GM12875 (cell line): Measurements from ENCODE around the gene NT5DC1.

Experiments
- H3K4me3 ChIP-seq: one replicate; pipeline ENCODE4 v1.5.1; 2011; ENCODE audit warnings: low read depth, low read length, control low read depth
- TF ChIP-seq, protein P1 (sequence below): IDR thresholded peaks from 2 replicates; pipeline ENCODE4 v1.5.1; 2011; ENCODE audit warnings: low read depth, mild to moderate bottlenecking, control low read depth, inconsistent platforms, low read length, moderate library complexity, borderline replicate concordance; ENCODE audit not compliant: insufficient read depth

Gene NT5DC1

DNA sequence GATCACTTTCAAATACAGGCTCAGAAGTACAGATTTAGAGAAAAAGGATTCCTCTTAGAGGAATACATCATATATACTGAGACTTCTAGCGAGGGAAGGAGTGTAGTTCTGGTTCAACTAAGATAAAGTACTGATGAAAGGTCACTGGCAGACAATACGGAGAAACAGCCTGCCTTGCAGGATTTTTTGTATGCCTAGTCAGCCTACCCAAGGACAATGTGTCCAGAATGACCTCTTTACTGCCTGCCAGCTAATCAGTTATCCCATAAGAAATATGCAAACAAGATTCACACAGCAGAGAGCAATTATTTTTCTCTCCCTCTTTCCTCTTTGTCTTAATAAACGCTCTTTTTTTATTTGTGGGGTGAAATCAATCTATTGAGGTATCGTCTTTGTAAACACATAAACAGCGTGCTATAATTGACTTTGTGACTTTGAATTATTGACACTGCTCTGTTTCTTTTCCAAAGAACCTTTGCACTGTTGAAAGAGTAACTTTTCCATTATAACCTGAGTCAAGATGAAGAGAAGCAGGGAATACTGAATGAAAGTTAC lies 154.7 kb downstream of the NT5DC1 start:
- H3K4me3 ChIP-seq, result no peak overlapping the region
- TF ChIP-seq, protein P1, sequence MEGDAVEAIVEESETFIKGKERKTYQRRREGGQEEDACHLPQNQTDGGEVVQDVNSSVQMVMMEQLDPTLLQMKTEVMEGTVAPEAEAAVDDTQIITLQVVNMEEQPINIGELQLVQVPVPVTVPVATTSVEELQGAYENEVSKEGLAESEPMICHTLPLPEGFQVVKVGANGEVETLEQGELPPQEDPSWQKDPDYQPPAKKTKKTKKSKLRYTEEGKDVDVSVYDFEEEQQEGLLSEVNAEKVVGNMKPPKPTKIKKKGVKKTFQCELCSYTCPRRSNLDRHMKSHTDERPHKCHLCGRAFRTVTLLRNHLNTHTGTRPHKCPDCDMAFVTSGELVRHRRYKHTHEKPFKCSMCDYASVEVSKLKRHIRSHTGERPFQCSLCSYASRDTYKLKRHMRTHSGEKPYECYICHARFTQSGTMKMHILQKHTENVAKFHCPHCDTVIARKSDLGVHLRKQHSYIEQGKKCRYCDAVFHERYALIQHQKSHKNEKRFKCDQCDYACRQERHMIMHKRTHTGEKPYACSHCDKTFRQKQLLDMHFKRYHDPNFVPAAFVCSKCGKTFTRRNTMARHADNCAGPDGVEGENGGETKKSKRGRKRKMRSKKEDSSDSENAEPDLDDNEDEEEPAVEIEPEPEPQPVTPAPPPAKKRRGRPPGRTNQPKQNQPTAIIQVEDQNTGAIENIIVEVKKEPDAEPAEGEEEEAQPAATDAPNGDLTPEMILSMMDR, result no peak

DNA sequence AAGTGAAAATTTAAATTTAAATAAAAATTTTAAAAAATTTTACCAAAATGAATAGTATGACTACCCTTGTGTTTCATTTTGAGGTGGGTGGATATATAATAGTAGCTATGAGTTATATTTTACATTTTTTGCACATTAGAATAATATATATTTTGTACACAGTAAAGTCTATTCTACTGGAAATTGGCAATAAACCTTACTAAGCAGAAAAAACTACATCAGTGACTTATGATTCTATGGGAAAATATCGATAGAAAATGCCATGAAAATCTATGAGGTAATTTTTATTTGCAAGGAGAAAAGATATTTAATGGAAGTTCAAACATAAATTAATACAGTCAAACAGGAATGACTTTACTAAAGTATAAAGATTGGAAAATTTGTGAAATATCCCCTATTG lies 156.0 kb downstream of the NT5DC1 start:
- H3K4me3 ChIP-seq, result no peak overlapping the region

DNA sequence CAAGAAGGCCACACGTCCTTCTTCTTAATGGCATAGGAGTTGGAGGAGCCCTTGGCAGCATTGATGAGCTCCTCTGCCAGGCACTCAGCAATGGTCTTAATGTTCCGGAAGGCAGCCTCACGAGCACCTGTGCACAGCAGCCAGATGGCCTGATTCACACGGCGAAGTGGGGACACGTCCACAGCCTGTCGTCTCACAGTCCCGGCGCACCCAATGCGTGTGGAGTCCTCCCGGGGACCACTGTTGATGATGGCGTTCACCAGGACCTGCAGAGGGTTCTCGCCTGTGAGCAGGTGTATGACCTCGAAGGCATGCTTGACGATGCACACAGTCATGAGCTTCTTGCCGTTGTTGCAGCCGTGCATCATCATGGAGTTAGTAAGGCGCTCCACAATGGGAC lies 157.9 kb downstream of the NT5DC1 start:
- TF ChIP-seq, protein P1, result no peak
- H3K4me3 ChIP-seq, result no peak overlapping the region

More for the DNA sequence above, 156.0 kb downstream of the NT5DC1 start:
- TF ChIP-seq, protein P1, result no peak

DNA sequence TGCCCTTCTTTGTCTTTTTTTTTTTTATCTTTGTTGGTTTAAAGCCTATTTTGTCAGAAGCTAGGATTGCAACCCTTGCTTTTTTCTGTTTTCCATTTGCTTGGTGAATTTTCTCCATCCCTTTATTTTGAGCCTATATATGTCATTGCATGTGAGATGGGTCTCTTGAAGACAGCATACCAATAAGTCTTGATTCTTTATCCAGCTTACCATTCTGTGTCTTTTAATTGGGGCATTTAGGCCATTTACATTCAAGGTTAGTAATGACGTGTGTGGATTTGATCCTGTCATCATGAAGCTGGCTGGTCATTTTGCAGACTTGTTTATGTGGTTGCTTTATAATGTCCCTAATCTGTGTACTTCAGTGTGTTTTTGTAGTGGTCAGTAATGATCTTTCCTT lies 162.7 kb downstream of the NT5DC1 start:
- TF ChIP-seq, protein P1, result no peak
- no peak overlapping the region for H3K4me3 ChIP-seq

DNA sequence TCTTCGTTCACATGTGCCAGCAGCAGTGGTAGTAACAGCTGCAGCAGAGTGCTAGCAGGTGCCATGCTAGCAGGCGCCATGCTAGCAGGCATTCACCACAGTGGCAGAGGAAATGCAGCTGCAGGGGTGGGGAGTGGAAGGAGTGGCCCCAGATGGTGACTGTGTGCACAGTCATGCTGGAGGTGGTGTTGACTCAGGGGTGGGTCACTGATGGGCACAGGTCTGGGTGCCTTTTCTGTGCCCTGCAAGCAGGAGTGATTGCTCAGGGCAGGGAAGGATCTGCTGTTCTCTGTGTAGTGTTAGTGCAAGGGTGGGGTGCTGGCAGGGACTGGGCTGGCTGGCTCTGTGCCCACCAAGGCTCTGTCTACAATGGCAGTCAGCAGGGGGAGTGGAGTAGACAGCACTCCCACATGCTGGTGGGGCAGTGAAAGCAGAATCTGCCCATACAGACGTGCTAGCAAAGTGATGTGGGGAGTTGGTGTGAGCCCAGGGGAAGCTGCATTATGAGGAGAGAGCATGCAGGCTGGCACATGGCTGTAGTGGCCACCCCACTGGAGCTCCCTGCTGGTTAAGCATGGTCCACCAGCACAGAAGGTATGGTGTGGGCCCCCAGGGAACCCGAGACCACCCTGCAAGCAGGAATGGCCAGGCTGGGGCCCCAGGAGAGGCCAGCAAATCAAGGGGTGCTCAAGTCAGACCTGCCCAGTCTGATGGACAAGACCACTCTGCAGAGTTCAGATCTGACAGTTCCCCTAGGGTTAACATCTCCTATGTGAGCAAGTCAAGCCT lies 164.6 kb downstream of the NT5DC1 start:
- TF ChIP-seq, protein P1, result no peak

DNA sequence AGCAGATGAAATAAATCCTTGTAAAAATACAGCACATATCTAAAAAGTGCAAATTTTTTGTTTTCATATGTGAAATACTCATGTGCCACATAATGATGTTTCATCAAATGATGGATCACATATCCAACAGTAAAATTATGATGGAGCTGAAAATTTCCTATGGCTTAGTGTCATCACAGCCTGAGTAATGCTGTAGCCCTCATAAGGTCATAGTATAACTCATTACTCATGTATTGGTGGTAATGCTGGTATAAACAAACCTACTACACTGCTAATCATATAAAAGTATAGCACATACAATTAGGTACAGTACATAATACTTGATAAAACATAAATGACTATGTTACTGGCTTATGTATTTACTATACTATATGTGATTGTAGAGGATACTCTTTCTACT lies 166.2 kb downstream of the NT5DC1 start:
- TF ChIP-seq, protein P1, result no peak

More for the DNA sequence above, 164.6 kb downstream of the NT5DC1 start:
- H3K4me3 ChIP-seq, result no peak overlapping the region

DNA sequence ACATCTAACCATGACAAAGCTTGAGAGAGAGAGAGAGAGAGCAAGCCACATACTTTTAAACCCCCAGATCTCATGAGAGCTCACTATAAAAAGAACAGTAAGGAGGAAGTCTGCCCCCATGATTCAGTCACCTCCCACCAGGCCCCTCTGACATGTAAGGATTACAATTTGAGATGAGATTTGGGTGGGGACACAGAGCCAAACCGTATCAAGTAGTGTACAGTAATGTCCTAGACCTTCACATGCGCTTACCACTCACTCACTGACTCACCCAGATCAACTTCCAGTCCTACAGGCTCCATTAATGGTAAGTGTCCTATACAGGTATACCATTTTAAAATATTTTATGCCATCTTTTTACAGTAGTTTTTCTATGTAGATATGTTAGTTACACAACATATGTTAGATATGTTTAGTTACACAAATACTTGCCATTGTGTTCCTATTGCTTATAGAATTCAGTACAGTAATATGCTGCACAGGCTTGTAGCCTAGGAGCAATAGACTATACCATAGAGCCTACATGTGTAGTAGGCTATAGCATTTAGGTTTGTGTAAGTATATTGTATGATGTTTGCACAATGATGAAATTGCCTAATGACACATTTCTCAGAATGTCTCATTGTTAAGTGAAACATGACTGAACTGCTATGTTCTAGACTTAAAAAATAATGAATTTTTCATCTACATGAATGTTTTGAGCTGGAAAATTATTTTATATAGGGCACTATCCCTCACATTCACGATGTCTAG lies 167.4 kb downstream of the NT5DC1 start:
- TF ChIP-seq, protein P1, result no peak
- no peak overlapping the region for H3K4me3 ChIP-seq

More for the DNA sequence above, 166.2 kb downstream of the NT5DC1 start:
- H3K4me3 ChIP-seq, result no peak overlapping the region
